Retina (tissue), 1 donor: ENCODE results near the gene KRT3.

Source experiments
- DNase-seq: peaks from one replicate; pipeline ENCODE4 v3.0.0-alpha.2; 2016

The KRT3 gene

GRCh38 chr12:52795694-52796428 lies at the start of gene KRT3:
Gene KRT3 (minus strand): TSS chr12:52796117. CDS start chr12:52796042, 75 bp downstream.
- no peak for DNase-seq

GRCh38 chr12:52844386-52844785 lies 48.5 kb upstream of the KRT3 start:
- DNase-seq: no peak

GRCh38 chr12:52839436-52840105 lies 43.7 kb upstream of the KRT3 start:
- DNase-seq: no peak

GRCh38 chr12:52838609-52839435 lies 42.9 kb upstream of the KRT3 start:
- DNase-seq: no peak

GRCh38 chr12:52837781-52838608 lies 42.1 kb upstream of the KRT3 start:
- no peak for DNase-seq

GRCh38 chr12:52837413-52837741 lies 41.5 kb upstream of the KRT3 start:
- DNase-seq: no peak

- no peak for DNase-seq
Measured at GRCh38 chr12:52836491-52837412, 40.8 kb upstream of the KRT3 start.

GRCh38 chr12:52836042-52836466 lies 40.1 kb upstream of the KRT3 start:
- DNase-seq: no peak

- no peak for DNase-seq
Measured at GRCh38 chr12:52835271-52836041, 39.5 kb upstream of the KRT3 start.

- no peak for DNase-seq
Measured at GRCh38 chr12:52834727-52835001, 38.7 kb upstream of the KRT3 start.

- no peak for DNase-seq
Measured at GRCh38 chr12:52833922-52834726, 38.2 kb upstream of the KRT3 start, which contains the start of gene KRT79. Gene KRT79 (minus strand): TSS chr12:52834311. CDS start chr12:52834260, 51 bp downstream.

- no peak for DNase-seq
Measured at GRCh38 chr12:52832985-52833905, 37.3 kb upstream of the KRT3 start.

GRCh38 chr12:52832451-52832850 lies 36.5 kb upstream of the KRT3 start:
- DNase-seq: no peak

GRCh38 chr12:52831251-52831650 lies 35.3 kb upstream of the KRT3 start:
- no peak for DNase-seq

GRCh38 chr12:52829986-52830770 lies 34.3 kb upstream of the KRT3 start:
- no peak for DNase-seq

- DNase-seq: no peak
Measured at GRCh38 chr12:52828591-52829021, 32.7 kb upstream of the KRT3 start.

- no peak for DNase-seq
Measured at GRCh38 chr12:52828156-52828555, 32.2 kb upstream of the KRT3 start.

GRCh38 chr12:52827499-52828090 lies 31.7 kb upstream of the KRT3 start:
- DNase-seq: no peak
